CD14-positive monocyte (primary cell): ENCODE results near the gene NIPBL. TPM values are rescaled to one million over a fixed set of nuclear protein-coding genes. Genes with fewer than 3 reads are reported as not detected.

Source experiments
- DNase-seq, 3 donors: peaks; one replicate each; pipeline ENCODE4 v3.0.0-alpha.2; 2011 to 2022
- H2AFZ ChIP-seq: 2 replicates; pipeline ENCODE4 v1.6.0; 2012; ENCODE audit warnings: mild to moderate bottlenecking, low read depth, low read length, inconsistent platforms; ENCODE audit not compliant: insufficient read depth, poor library complexity, severe bottlenecking
- H3K27ac ChIP-seq, 2 donors: 1 replicate in 1 of 2; 2 replicates in 1 of 2; pipeline ENCODE4 v1.5.1; 2012 to 2013; ENCODE audit warnings: low read length in 2 of 2, control low read depth in 1 of 2, inconsistent platforms in 1 of 2, low read depth in 1 of 2, mild to moderate bottlenecking in 1 of 2
- H3K27me3 ChIP-seq, 2 donors: one replicate each; pipeline versions ENCODE4 v1.6.0 to v1.6.1; 2011 to 2013; ENCODE audit warnings: low read length in 2 of 2; ENCODE audit not compliant: control insufficient read depth in 2 of 2, insufficient read depth in 2 of 2
- H3K36me3 ChIP-seq, 2 donors: replicated peaks in 1 of 2; 1 replicate in 1 of 2; 2 replicates in 1 of 2; pipeline versions ENCODE4 v1.5.1 to v1.6.1; 2012 to 2013; ENCODE audit warnings: low read length in 2 of 2, control low read depth in 1 of 2, inconsistent platforms in 1 of 2, mild to moderate bottlenecking in 1 of 2; ENCODE audit not compliant: insufficient read depth in 2 of 2, control insufficient read depth in 1 of 2
- H3K4me1 ChIP-seq, 2 donors: 1 replicate in 1 of 2; 2 replicates in 1 of 2; pipeline versions ENCODE4 v1.5.1 to v1.6.1; 2012 to 2013; ENCODE audit warnings: low read length in 2 of 2, control low read depth in 1 of 2, inconsistent platforms in 1 of 2, mild to moderate bottlenecking in 1 of 2, moderate library complexity in 1 of 2; ENCODE audit not compliant: insufficient read depth in 2 of 2, control insufficient read depth in 1 of 2
- H3K4me2 ChIP-seq: replicated peaks from 2 replicates; pipeline ENCODE3; 2012; ENCODE audit warnings: low read length, moderate library complexity, mild to moderate bottlenecking; ENCODE audit not compliant: poor library complexity, severe bottlenecking; ENCODE audit errors: extremely low read depth
- H3K4me3 ChIP-seq, 3 experiments: fragments of 200-600 bp in 1 of 3; sonication (generic) in 1 of 3; replicated peaks in 1 of 3; 1 replicate in 2 of 3; 2 replicates in 1 of 3; pipeline ENCODE4 v1.5.1; 2011 to 2013; ENCODE audit warnings: low read length in 3 of 3, mild to moderate bottlenecking in 3 of 3, control low read depth in 2 of 3, low read depth in 2 of 3, inconsistent platforms in 1 of 3, moderate library complexity in 1 of 3
- H3K79me2 ChIP-seq: 2 replicates; pipeline ENCODE4 v1.6.0; 2012; ENCODE audit warnings: mild to moderate bottlenecking, control low read depth, inconsistent platforms, low read length, moderate library complexity; ENCODE audit not compliant: insufficient read depth
- H3K9ac ChIP-seq: 2 replicates; pipeline ENCODE4 v1.6.0; 2017; ENCODE audit warnings: low read length, mild to moderate bottlenecking; ENCODE audit not compliant: insufficient read depth, poor library complexity, severe bottlenecking
- H3K9me3 ChIP-seq, 2 donors: replicated peaks in 1 of 2; 1 replicate in 1 of 2; 2 replicates in 1 of 2; pipeline versions ENCODE4 v1.5.1 to v1.6.1; 2012 to 2013; ENCODE audit warnings: low read length in 2 of 2, control low read depth in 1 of 2; ENCODE audit not compliant: control insufficient read depth in 1 of 2, insufficient read depth in 1 of 2
- H4K20me1 ChIP-seq: 2 replicates; pipeline ENCODE4 v1.6.0; 2012; ENCODE audit warnings: mild to moderate bottlenecking, low read length, control low read depth, moderate library complexity; ENCODE audit not compliant: insufficient read depth
- H3K27ac Mint-ChIP-seq, 7 donors: one replicate each; pipeline ENCODE4 v1.8.0; 2020; ENCODE audit warnings: mild to moderate bottlenecking in 7 of 7, mixed read lengths in 7 of 7, moderate library complexity in 6 of 7, inconsistent platforms in 2 of 7
- H3K27me3 Mint-ChIP-seq, 3 donors: one replicate each; pipeline ENCODE4 v1.8.0; 2021 to 2022; ENCODE audit warnings: low read depth in 3 of 3, mild to moderate bottlenecking in 3 of 3, mixed read lengths in 3 of 3, moderate library complexity in 3 of 3, inconsistent platforms in 1 of 3
- H3K36me3 Mint-ChIP-seq, 2 donors: one replicate each; pipeline ENCODE4 v1.8.0; 2020; ENCODE audit warnings: mixed read lengths in 2 of 2, inconsistent platforms in 1 of 2, mild to moderate bottlenecking in 1 of 2
- H3K4me1 Mint-ChIP-seq: one replicate; pipeline ENCODE4 v1.8.0; 2020; ENCODE audit warnings: mild to moderate bottlenecking, mixed read lengths
- H3K4me3 Mint-ChIP-seq, 2 donors: one replicate each; pipeline ENCODE4 v1.8.0; 2020; ENCODE audit warnings: mild to moderate bottlenecking in 2 of 2, mixed read lengths in 2 of 2, moderate library complexity in 1 of 2
- H3K9me3 Mint-ChIP-seq, 7 donors: one replicate each; pipeline ENCODE4 v1.8.0; 2020 to 2022; ENCODE audit warnings: mixed read lengths in 7 of 7, mild to moderate bottlenecking in 6 of 7, moderate library complexity in 6 of 7, inconsistent platforms in 2 of 7
- CTCF ChIP-seq: fragments of 200-600 bp; IDR thresholded peaks from one replicate; pipeline ENCODE4 v1.8.0; 2022; ENCODE audit warnings: antibody characterized with exemption, mild to moderate bottlenecking
- WGBS: methylation state at CpG from one replicate; pipeline ENCODE4 v1.1.5; 2013; ENCODE audit warnings: missing lambda C conversion rate; ENCODE audit not compliant: insufficient coverage; 5-methylcytosine and 5-hydroxymethylcytosine counted together
- intact Hi-C, 2 donors: fragments of 100-400 bp; cut with micrococcal nuclease; formaldehyde crosslinking; loops; one replicate each; pipeline versions ENCODE4 v1.15.0 to v1.15.1; 2023
- polyA plus RNA-seq, 3 donors: library from polyadenylated mRNA; depleted of rRNA in 1 of 3; unstranded in 2 of 3; stranded (reverse) in 1 of 3; fragments of 300-500 nt in 2 of 3; fragments of >200 nt in 1 of 3; fragmentation: Illumina TruSeq in 2 of 3; gene quantifications; 1 replicate in 2 of 3; 2 replicates in 1 of 3; pipeline ENCODE4 v1.2.3, GENCODE V29; 2012 to 2021

The NIPBL gene
- polyA plus RNA-seq, 3 donors = 6.6 to 36.0 (median 16.2) TPM

GRCh38 chr5:37014321-37014720, 137.8 kb downstream of the NIPBL start:
- no peak overlapping the region for H2AFZ ChIP-seq
- peaks cover 3% of the 10 kb centered on the region for H4K20me1 ChIP-seq
- H3K79me2 ChIP-seq = no peaks in the 10 kb centered on the region
- H3K4me3 ChIP-seq = no peak overlapping the region
- no peak overlapping the region for H3K4me3 Mint-ChIP-seq
- H3K27me3 Mint-ChIP-seq = no peaks in the 10 kb centered on the region
- H3K36me3 Mint-ChIP-seq = peaks cover 54 to 76% of the 10 kb centered on the region in 2 donors
- H3K9ac ChIP-seq = no peak overlapping the region
- H3K9me3 Mint-ChIP-seq = no peaks in the 10 kb centered on the region
- H3K27ac Mint-ChIP-seq = no peak overlapping the region
- no peaks in the 10 kb centered on the region for H3K9me3 ChIP-seq
- no peak for TF ChIP-seq CTCF
- no peaks in the 10 kb centered on the region for H3K4me1 ChIP-seq
- no peak overlapping the region for H3K4me2 ChIP-seq
- H3K36me3 ChIP-seq = peaks cover 74 to 76% of the 10 kb centered on the region in 2 donors
- no peaks in the 10 kb centered on the region for H3K27me3 ChIP-seq
- intact Hi-C loops = no loop called here
- no peak overlapping the region for H3K27ac ChIP-seq
- H3K4me1 Mint-ChIP-seq = no peaks in the 10 kb centered on the region
- no peak for DNase-seq

GRCh38 chr5:37015795-37016666, 139.5 kb downstream of the NIPBL start:
- Histone ChIP-seq H3K4me1 (no peaks in the 10 kb centered on the region), H3K27ac (no peak overlapping the region), H3K36me3 (peaks cover 74% of the 10 kb centered on the region in 2 donors), H3K4me2 (no peak overlapping the region), H4K20me1 (peaks cover 3% of the 10 kb centered on the region), H3K9ac (no peak overlapping the region), H3K79me2 (no peaks in the 10 kb centered on the region), H3K9me3 (no peaks in the 10 kb centered on the region), H3K27me3 (no peaks in the 10 kb centered on the region), H3K4me3 (no peak overlapping the region), H2AFZ (no peak overlapping the region)
- intact Hi-C loops = no loop called here
- no peak for DNase-seq
- WGBS = no CpG with 5 or more reads among the region's 2 CpGs
- Mint-ChIP-seq H3K27me3 (no peaks in the 10 kb centered on the region), H3K27ac (no peak overlapping the region), H3K4me1 (no peaks in the 10 kb centered on the region), H3K36me3 (peaks cover 59 to 78% of the 10 kb centered on the region in 2 donors), H3K4me3 (no peak overlapping the region), H3K9me3 (no peaks in the 10 kb centered on the region)
- TF ChIP-seq CTCF = no peak
